Activated CD8-positive, alpha-beta memory T cell treated with anti-CD3 and anti-CD28 coated beads, Interleukin-2, amount 50 U/mL, for 1 hour (primary cell): Measurements from ENCODE around the gene LRRC72.
"Not testable (repeated sequence)": the region's sequence is repeated elsewhere in the genome, so short reads cannot be mapped to it uniquely, and the experiment has no call there.

ENCODE experiments used
- DNase-seq: peaks from one replicate; pipeline ENCODE4 v3.0.0-alpha.2; 2020; ENCODE audit errors: extremely low read depth

LRRC72 gene

DNA sequence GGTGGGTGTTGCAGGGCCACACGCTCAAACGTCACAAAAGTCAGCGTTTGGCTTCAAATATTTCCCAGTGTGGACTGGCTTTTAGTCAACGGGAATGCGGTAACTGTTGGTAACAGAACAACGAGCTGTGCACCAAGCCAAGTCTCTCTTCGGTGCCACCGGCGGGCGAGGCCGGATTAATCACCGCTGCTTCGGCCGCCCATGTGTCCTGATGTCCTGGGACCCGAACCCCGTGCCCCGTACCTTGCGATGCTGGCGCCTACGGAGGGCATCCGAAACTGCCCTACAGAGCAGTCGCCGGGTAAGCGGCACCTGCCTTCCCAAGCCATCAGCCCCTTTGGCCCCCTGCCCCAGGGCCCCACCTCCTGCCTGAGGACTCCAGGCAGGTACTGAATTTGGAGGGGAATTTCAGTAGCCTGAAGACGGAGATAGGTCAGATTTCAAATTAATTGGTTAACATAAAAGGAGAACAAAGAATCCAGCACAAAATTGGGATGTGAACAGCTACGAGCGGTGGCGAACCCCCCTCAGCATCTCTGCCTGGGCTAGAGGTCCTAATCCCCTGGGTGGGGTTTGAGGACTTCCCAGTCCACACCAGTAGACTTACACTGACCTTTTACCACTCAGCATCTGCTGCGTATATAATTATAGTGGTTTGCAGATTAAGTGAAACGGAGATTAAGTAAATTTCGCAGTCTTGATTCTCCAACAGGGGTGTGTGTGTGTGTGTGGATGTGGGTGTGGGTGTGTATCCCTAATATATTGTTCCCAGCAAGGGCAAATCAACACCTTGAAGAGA is at the start of gene LRRC72:
LRRC72 (plus strand) TSS at position 84 of the 799 bp plus-strand sequence; CDS start at position 212, 128 bp downstream.
- DNase-seq, result no peak

DNA sequence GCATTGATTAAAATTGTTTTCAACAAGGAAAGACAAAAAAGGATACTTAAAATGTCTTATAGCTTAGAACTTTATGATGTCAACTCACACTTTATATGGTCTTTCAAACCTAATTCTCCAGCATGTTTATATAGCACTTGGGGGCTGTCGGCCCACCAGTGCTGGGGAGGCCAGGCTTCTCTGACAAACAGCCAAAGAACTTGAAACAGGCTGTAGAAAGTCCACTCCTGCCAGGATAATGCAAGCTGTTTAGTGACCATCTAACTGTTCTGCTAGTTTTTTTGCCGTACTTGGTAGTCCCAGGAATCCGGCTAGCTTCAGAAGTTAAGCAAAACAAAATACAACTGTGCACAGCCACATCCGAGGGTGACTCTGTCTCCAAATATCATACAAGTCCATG is 47.5 kb upstream of the LRRC72 start:
- DNase-seq, result no peak

DNA sequence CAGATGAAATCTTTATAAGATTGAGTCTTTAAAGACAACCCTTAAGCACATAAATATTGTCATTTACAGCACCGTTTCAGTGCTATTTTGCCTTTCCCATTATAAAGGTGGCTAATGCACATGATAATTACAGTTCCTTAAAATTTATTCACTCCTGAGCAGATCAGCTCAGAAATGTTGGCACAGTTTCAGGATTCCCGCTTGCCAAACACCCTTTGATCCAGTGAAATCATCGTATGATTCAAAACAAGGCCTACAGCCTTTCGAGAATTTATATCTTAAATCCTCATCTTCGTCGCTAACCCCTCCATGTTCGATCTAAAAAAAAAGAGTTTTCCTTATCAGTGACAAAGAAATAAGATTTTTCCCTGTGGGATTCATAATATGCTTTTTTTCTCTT is 47.0 kb upstream of the LRRC72 start:
- DNase-seq, result no peak

DNA sequence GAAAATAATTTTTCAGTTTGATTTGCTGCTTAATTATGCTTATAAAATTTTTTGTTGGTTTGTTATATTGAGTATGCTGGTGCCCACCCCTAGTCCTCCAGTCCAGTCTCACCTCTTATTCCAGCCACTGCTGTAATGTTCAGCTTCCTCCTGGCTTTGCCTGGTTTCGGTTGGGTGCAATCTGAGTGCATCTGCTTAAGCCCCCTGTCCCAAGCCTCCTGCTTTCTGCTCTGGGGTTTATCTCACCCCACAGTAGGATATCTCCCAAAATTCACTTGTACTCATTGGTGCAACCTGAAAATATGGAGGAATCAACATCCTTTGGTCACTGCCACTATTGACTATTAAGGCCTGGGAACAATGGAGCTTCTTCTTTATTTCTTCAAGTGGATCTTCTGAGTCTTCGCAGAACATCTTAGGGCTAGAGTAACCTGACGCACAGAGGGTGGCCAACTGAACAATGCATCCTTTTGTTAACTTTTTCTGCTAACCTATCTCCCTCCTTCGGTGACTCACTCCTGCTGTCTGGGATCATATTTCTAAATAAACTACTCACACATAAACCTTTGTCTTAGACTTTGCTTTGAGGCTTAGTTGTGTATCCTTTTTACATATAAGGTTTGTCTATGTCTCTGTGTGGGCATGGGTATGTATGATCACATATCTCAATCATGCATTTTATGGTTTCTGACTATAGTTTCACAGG is 42.0 kb upstream of the LRRC72 start:
- no peak for DNase-seq

DNA sequence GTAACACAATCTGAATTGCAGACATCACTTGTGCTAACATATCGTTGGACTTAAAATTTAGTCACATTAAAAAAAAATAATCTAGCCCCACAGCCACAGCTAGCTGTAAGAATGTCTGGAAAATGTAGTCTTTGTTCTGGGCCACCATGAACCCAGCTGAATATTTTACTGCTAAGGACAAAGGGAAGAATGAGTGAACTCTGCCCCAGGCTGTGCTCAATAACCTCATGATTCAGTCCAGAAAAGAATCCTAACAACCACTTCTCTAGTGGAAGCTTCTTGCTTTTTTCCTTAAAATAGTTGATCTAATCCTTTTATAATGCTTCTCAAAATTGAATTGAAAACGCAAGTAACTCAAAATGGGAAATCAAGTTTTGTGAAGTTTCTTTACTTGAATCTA is 35.5 kb upstream of the LRRC72 start:
- DNase-seq, result no peak

DNA sequence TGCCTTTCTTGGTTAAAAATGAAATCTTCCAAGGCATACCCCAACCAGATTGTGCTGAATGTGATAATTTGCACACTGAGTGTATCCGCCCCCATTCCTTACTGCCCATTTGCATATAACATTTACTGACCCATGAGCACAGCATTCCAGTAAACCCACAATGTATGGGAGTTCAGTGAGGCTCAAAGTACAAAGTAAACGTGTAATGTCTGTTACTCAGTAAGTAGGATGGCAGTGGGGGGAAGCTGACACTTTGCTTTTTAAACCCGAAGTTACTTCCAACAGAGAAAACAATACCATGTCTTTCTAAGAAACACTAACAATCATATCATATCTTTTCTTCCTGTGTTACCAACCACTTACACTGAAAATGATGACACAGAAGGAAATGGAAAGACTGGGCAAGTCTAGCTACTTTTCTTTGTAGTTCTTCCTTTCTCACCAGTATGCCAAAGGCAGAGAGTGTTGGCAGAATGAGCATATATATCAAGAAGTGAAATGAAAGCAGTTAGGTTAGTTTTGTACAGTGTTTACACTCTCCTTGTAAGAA is 34.0 kb upstream of the LRRC72 start:
- DNase-seq, result no peak

DNA sequence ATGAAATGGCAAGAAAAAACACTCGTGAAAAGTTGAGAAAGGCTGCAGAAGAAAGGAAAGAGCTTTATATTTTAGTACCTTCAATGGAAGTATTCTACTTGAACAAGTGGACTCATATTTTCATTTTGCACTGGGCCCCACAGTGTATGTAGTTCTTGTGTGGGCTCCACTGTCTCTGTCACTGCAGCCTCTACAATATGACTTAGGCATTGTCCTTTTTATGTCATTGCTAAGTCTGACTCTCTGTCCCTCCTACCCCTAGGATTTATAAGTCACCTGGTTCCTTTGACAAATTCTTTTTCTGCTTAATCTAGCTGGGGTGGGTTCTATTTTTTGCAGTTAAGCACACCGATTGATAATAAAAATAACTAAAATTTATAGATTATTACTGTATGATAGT is 33.4 kb upstream of the LRRC72 start:
- DNase-seq, result no peak

DNA sequence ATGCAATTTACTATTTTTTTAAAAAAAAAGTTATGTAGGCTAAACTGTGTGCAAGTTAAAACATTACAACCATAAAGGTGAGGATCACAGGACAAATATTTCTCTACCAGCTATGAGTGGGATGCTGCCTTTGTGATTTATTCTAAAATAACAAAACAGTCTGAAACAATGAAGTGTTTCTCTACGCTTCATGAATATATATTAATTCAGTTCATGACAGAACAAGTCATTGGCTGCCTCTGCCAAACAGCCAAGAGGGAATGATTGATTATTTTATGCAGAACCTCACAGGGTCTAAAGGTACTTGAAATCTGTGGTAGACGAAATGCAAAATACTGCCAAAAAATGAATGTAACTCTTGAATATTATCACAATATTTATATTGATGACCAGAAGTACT is 32.1 kb upstream of the LRRC72 start:
- DNase-seq, result no peak

DNA sequence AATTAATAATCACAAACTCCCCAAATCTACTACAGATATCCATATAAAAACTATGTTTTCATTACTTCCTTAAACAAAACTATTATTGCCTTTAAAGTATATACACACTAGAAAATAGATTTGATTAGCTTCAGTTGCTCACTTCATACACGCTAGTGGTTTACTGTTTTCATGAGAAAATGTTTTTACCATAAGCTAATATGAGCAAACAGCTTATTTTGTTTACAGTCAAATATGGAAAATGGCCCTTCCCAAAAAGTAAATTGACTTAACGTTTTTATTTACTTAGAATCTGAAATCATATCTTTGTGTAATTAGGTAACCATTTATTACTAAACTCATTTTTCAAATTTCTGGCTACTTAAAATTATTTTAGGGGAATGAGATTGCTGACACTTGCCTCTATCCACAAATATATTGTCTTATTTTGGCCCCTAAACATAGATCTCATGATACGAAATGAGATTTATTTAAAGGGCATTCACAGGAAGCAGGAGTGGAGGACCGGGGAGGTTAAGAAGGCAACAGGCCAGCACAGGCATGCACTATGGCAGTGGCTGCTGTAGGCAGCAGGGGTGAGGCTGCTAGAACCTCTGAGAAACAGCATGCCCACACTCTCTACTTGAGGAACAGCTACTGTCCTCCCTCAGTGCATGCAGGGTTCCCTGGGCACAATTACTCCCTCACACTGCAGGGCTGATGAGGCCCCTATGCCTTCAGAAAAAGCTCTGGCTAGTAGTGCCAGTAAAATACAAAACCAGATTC is 31.5 kb upstream of the LRRC72 start:
- DNase-seq, result no peak

DNA sequence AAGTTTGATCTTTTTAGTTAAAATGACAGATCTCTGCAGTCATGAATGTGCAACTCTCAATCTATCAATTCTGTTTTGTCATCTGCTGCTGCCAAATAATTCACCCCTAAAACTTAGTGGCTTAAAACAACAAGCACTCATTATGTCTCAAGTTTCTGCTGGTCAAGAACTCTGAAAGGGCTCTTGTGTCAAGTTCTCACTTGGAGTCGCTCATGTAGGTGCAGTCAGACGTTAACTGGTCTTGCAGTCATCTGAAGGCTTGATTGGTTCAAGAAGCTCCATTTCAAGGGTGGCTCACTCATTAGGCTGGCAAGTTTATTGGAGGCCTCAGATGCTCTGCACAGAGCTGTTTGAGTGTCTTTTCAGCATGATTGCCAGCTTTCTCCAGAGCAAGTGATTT is 28.5 kb upstream of the LRRC72 start:
- DNase-seq, result no peak

DNA sequence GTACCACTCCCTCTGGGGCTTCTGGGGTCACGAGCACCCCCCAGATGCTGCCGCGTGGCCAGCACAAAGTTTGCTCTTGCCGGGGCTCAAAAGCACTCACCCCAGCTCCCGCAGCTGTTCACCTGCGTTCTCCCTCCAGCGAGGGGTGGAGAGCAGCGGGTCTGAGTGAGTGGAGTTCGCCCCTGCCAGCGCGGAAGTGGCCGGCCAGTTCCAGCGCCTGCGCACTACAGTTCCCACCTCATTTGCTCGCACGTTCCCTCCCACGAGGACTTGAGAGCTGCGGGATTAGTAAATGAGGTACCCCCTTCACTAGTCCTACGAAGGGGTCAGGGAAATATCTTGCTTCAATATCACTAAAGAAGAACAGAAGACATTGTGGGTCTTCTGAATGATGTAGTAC is 24.3 kb upstream of the LRRC72 start:
- no peak for DNase-seq

DNA sequence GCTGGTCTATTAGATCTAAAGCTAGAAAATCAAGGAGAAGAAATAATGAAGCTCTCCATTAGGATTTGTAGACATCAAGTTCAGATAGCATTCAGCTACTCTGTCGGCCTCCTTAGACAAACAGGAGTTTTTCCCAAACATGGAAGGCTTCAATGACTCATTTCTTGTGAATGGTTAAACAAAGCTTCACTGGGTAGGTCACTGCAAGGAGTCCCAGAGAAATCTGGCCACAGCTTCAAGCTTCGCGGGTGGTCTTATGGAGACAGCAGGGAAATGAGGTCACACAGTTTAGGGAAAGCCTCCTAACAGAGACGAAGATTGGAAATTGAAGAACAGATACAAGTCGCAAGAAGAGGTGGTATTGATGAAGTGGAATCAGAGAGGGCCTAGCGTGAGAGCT is 22.6 kb upstream of the LRRC72 start:
- DNase-seq, result no peak

DNA sequence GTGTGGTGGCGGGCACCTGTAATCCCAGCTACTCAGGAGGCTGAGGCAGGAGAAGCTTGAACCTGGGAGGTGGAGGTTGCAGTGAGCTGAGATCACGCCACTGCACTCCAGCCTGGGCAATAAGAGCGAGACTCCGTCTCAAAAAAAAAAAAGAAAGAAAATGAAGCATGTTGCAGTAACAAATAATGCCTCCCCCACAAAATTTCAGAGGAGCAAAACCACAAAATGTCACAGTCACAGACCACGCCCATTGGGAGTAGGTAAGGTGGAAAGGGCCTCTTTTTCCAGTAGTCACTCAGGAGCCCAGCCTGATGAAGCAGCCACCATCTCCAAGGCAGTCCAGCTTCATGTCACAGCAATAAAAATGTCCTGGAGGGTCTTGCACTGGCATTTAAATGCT is 20.2 kb upstream of the LRRC72 start:
- not testable (repeated sequence) for DNase-seq

DNA sequence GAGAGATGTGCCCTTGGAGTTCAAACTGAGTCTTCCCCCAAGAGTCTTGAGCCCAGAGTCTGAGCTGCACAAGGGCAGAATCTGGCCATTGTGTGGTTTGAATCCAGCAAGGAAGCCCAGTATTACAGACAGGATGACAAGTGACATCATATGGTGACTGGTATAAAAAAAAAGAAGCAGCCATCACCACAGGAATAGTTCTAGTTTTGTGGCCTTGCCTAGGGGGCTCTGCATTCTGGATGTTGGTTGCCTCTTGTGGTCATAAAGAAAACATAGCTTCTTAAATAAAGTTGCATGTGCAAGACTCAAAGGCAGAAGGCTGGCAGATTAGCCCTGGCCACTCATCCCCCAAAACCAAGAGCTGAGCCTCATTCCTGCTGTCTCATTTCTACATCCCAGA is 16.8 kb upstream of the LRRC72 start:
- DNase-seq, result no peak

DNA sequence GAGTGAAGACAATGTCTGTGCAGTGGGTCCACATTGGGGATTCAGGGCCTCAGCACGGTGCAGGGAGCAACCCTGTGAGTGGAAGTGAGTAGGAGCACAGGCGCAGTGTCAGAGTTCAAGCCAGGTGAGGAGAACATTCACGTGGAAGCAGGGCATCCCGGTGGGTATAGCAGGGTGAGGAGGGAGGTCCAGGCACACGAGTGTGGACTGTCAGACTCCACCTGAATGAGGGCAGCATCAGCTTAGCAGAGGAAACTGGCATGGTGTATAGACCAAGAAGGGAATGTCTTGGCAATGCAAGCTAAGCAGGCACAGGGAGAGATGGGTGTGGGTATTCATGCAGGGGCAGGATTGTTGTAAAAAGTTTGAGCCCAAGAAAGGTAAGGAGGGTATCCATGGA is 15.3 kb upstream of the LRRC72 start:
- no peak for DNase-seq

DNA sequence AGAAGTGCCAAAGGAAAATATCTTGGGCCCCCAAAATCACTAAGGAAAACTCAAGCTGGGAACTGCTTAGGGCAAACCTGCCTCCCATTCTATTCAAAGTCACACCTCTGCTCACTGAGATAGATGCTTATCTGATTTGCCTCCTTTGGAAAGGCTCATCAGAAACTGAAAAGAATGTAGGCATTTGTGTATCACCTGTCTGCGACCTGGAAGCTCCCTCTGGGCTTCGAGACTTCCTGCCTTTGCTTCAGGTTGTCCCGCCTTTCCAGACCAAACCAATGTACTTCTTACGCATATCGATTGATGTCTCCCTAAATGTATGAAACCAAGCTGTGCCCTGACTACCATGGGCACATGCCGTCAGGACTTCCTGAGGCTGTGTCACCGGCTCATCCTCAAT is 14.5 kb upstream of the LRRC72 start:
- no peak for DNase-seq

DNA sequence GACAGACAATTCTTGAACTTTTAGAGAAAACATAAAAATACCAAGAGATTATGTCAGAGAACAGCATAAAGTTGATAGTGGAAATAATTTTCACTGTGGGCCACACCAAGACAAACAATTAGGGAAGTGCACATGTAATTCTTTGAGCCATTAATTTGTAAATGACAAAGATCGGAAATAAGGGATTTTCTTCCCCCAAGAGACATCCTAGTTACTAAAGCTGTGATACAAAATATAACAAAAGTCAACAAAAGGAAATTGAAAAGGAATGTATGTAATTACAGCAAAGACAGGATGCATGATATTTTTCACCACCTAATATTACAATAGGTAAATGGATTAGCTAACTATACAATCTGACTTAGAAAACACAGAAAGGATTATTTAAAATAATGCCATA is 12.4 kb upstream of the LRRC72 start:
- no peak for DNase-seq

DNA sequence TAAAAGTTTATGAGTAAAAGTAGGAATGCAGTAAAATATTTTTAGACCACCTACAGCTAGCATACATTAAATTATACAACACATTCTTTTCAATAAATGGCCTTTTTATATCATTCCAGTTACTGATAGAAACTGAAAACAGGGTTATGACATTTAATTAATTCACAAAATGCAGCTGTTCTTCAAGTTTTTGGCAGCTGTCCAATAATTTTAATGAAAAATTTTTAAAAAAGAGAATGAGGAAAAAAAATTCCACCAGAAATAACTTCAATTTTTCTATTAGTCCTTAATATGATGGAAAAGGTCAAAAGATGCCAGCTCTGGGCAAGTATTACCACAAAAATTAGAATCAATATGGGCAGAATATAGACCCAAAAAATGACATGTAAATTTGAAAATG is 11.9 kb upstream of the LRRC72 start:
- DNase-seq, result no peak

DNA sequence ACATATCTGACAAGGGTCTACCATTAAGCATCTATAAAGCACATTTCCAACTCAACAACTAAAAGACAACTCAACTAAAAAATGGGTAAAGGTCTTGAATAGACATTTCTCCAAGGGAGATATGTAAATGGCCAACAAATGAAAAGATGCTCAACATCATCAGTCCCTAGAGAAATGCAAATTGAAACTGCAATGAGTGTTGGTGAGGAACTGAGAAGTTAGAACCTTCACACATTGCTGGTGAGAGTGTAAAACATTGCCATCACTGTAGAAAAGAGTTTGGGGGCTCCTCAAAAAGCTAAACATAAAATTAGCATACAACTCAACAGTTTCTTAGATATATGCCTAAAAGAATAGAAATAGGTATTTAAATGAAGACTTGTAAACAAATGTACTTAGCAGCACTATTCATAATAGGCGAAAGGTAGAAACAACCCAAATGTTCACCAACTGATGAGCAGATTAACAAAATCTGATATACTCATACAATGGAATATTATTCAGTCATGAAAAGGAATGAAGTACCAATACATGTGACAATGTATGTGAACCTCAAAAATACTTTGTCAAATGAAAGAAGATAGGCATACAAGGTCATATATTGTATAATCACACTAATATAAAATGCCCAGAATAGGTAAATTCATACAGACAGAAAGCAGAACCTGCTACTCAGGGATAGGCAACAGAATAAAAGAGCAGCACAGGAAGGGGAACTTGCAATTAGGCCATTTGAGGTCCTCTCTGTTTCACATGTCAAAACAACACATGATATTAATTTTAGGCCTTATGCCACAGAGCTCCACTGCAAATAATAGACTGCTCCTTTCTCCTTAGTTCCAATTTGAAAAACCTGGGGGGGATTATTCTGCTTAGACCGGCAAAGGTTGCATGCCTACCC is 10.6 kb upstream of the LRRC72 start:
- no peak for DNase-seq

DNA sequence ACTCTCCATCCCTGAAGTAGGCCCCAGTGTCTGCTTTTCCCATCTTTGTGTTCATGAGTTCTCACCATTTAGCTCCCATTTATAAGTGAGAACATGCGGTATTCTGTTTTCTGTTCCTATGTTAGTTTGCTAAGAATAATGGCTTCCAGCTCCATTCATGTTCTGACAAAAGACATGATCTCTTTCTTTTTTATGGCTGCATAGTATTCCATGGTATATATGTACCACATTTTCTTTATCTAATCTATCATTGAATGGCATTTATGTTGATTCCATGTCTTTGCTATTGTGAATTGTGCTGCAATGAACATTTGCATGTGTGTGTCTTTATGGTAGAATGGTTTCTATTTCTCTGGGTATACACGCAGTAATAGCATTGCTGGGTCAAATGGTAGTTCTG is 6.6 kb upstream of the LRRC72 start:
- DNase-seq, result not testable (repeated sequence)

DNA sequence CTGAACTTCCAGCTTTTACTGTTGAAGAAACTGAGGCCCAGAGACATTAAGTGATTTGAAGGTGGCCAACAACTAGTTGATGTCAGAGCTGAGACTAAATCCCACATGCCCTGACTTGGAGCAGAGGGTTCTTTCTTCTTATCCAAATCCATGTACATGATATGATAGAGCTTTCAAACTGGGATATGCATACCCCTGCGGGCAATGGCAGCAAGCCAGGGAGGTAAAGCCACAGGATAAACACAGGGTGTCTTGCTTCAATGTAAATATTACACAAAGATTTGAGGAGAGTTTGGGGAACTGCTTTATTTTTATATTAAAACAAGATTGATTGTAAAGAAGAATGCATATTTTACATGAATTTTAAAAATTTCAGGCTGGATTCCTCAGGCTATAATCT is 2.3 kb upstream of the LRRC72 start:
- DNase-seq, result no peak
